Duodenal mucosa (tissue), 2 donors: ENCODE measurements around the gene CEP170B.
"Not testable (repeated sequence)": the region's sequence is repeated elsewhere in the genome, so short reads cannot be mapped to it uniquely, and the experiment has no call there.

ENCODE experiments used
- H3K27ac ChIP-seq: one replicate; pipeline ENCODE4 v1.7.0; 2013; ENCODE audit warnings: low read depth, low read length
- H3K27me3 ChIP-seq, 2 donors: one replicate each; pipeline ENCODE4 v1.7.0; 2013; ENCODE audit warnings: low read length in 2 of 2, control low read depth in 1 of 2; ENCODE audit not compliant: insufficient read depth in 2 of 2, control insufficient read depth in 1 of 2
- H3K36me3 ChIP-seq, 2 donors: one replicate each; pipeline ENCODE4 v1.7.0; 2013; ENCODE audit warnings: low read length in 2 of 2, control low read depth in 1 of 2; ENCODE audit not compliant: insufficient read depth in 2 of 2, control insufficient read depth in 1 of 2
- H3K4me1 ChIP-seq, 2 donors: one replicate each; pipeline ENCODE4 v1.7.0; 2013; ENCODE audit warnings: low read length in 2 of 2, control low read depth in 1 of 2; ENCODE audit not compliant: insufficient read depth in 2 of 2, control insufficient read depth in 1 of 2
- H3K4me3 ChIP-seq, 2 donors: one replicate each; pipeline ENCODE4 v1.7.0; 2013; ENCODE audit warnings: low read length in 2 of 2, low read depth in 1 of 2
- H3K9ac ChIP-seq, 2 donors: one replicate each; pipeline ENCODE4 v1.7.0; 2013; ENCODE audit warnings: low read length in 2 of 2, low read depth in 1 of 2
- H3K9me3 ChIP-seq, 2 donors: one replicate each; pipeline ENCODE4 v1.7.0; 2013; ENCODE audit warnings: low read length in 2 of 2, control low read depth in 1 of 2; ENCODE audit not compliant: control insufficient read depth in 1 of 2

The CEP170B gene

GRCh38 chr14:104824353-104824997 lies 40.6 kb upstream of the CEP170B start:
- H3K9ac ChIP-seq = no peak overlapping the region

GRCh38 chr14:104826189-104826860 lies 38.7 kb upstream of the CEP170B start:
- peaks cover 8 to 21% of the 10 kb centered on the region in 2 donors for H3K4me1 ChIP-seq
- peaks cover 5 to 6% of the 10 kb centered on the region in 2 donors for H3K27me3 ChIP-seq
- no peaks in the 10 kb centered on the region for H3K36me3 ChIP-seq
- H3K27ac ChIP-seq = no peak overlapping the region
- H3K4me3 ChIP-seq = peak overlapping the region; percentile 69 to 73
- H3K9me3 ChIP-seq = no peaks in the 10 kb centered on the region
- H3K9ac ChIP-seq = no peak overlapping the region

More at GRCh38 chr14:104824353-104824997, 40.6 kb upstream of the CEP170B start:
- Histone ChIP-seq H3K4me3 (no peak overlapping the region), H3K27me3 (peaks cover 5 to 6% of the 10 kb centered on the region in 2 donors), H3K27ac (no peak overlapping the region), H3K4me1 (peaks cover 8 to 25% of the 10 kb centered on the region in 2 donors), H3K36me3 (no peaks in the 10 kb centered on the region), H3K9me3 (no peaks in the 10 kb centered on the region)

- peaks cover 8 to 19% of the 10 kb centered on the region in 2 donors for H3K4me1 ChIP-seq
- H3K4me3 ChIP-seq = peak overlapping the region; percentile 69 to 73
- no peaks in the 10 kb centered on the region for H3K36me3 ChIP-seq
- peak overlapping the region; percentile 54 to 64 for H3K9ac ChIP-seq
- no peaks in the 10 kb centered on the region for H3K9me3 ChIP-seq
- H3K27ac ChIP-seq = no peak overlapping the region
- peaks cover 5 to 6% of the 10 kb centered on the region in 2 donors for H3K27me3 ChIP-seq
These were observed 38.2 kb upstream of the CEP170B start for GRCh38 chr14:104826861-104827176.

GRCh38 chr14:104827177-104828055 lies 37.7 kb upstream of the CEP170B start:
- no peak overlapping the region for H3K27ac ChIP-seq
- no peaks in the 10 kb centered on the region for H3K36me3 ChIP-seq
- peak overlapping the region; percentile 54 to 64 for H3K9ac ChIP-seq
- peak overlapping the region; percentile 69 to 73 for H3K4me3 ChIP-seq
- peaks cover 5 to 6% of the 10 kb centered on the region in 2 donors for H3K27me3 ChIP-seq
- peaks cover 8 to 19% of the 10 kb centered on the region in 2 donors for H3K4me1 ChIP-seq
- no peaks in the 10 kb centered on the region for H3K9me3 ChIP-seq

- Histone ChIP-seq H3K27me3 (no peaks in the 10 kb centered on the region), H3K9me3 (no peaks in the 10 kb centered on the region), H3K27ac (no peak overlapping the region), H3K36me3 (no peaks in the 10 kb centered on the region), H3K4me3 (no peak overlapping the region), H3K9ac (no peak overlapping the region), H3K4me1 (peaks cover 8 to 16% of the 10 kb centered on the region in 2 donors)
These were observed 34.3 kb upstream of the CEP170B start for GRCh38 chr14:104830781-104831180.

GRCh38 chr14:104836171-104836935 lies 28.7 kb upstream of the CEP170B start:
- not testable (repeated sequence) for H3K27ac ChIP-seq, H3K9me3 ChIP-seq, H3K4me3 ChIP-seq, H3K27me3 ChIP-seq, H3K9ac ChIP-seq, H3K4me1 ChIP-seq, H3K36me3 ChIP-seq

GRCh38 chr14:104841730-104842129 lies 23.3 kb upstream of the CEP170B start:
- H3K9ac ChIP-seq = no peak overlapping the region
- peaks cover 42 to 46% of the 10 kb centered on the region in 2 donors for H3K27me3 ChIP-seq
- no peak overlapping the region for H3K4me3 ChIP-seq

GRCh38 chr14:104843006-104843405 lies 22.1 kb upstream of the CEP170B start:
- no peak overlapping the region for H3K4me3 ChIP-seq
- peaks cover 42 to 46% of the 10 kb centered on the region in 2 donors for H3K27me3 ChIP-seq
- no peaks in the 10 kb centered on the region for H3K9me3 ChIP-seq
- H3K36me3 ChIP-seq = no peaks in the 10 kb centered on the region
- H3K27ac ChIP-seq = no peak overlapping the region
- no peak overlapping the region for H3K9ac ChIP-seq
- H3K4me1 ChIP-seq = peaks cover 11 to 12% of the 10 kb centered on the region in 2 donors

More at GRCh38 chr14:104841730-104842129, 23.3 kb upstream of the CEP170B start:
- Histone ChIP-seq H3K4me1 (peaks cover 11 to 12% of the 10 kb centered on the region in 2 donors), H3K9me3 (no peaks in the 10 kb centered on the region), H3K36me3 (no peaks in the 10 kb centered on the region), H3K27ac (no peak overlapping the region)

GRCh38 chr14:104843442-104844305 lies 21.4 kb upstream of the CEP170B start:
- H3K4me3 ChIP-seq = peak overlapping the region; percentile 21 to 29
- no peak overlapping the region for H3K9ac ChIP-seq
- H3K27ac ChIP-seq = no peak overlapping the region
- no peaks in the 10 kb centered on the region for H3K9me3 ChIP-seq
- peaks cover 11 to 12% of the 10 kb centered on the region in 2 donors for H3K4me1 ChIP-seq
- H3K27me3 ChIP-seq = peaks cover 42 to 46% of the 10 kb centered on the region in 2 donors
- H3K36me3 ChIP-seq = no peaks in the 10 kb centered on the region
